Transverse colon (tissue), 3 donors: Measurements from ENCODE around the gene CHCHD6.

Source experiments
- EP300 ChIP-seq: sonication (generic); formaldehyde crosslinking; IDR thresholded peaks from one replicate; pipeline ENCODE4 v1.6.1; 2017; ENCODE audit warnings: antibody characterized with exemption, low read depth
- TF ChIP-seq, protein P1 (sequence below), 5 experiments: fragments of 200-600 bp in 3 of 5; fragments of 450-650 bp in 2 of 5; sonication (generic) in 3 of 5; IDR thresholded peaks; 1 replicate in 2 of 5; 2 replicates in 3 of 5; pipeline ENCODE4 v1.5.1; 2016 to 2017; ENCODE audit warnings: antibody characterized with exemption in 5 of 5, inconsistent platforms in 3 of 5, mild to moderate bottlenecking in 2 of 5, moderate library complexity in 1 of 5

DNA sequence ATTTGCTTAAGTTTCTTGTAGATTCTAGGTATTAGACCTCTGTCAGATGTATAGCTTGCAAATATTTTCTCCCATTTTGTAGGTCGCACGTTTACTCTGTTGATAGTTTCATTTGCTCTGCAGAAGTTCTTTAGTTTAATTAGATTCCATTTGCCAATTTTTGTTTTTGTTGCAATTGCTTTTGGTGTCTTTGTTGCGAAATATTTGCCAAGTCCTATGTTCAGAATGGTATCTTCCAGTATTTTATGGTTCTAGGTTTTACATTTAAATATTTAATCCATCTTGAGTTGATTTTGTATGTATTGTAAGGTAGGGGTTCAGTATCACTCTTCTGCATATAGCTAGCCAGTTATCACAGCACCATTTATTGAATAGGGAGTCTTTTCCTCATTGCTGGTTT lies 64.9 kb downstream of the CHCHD6 start:
- TF ChIP-seq, protein P1, sequence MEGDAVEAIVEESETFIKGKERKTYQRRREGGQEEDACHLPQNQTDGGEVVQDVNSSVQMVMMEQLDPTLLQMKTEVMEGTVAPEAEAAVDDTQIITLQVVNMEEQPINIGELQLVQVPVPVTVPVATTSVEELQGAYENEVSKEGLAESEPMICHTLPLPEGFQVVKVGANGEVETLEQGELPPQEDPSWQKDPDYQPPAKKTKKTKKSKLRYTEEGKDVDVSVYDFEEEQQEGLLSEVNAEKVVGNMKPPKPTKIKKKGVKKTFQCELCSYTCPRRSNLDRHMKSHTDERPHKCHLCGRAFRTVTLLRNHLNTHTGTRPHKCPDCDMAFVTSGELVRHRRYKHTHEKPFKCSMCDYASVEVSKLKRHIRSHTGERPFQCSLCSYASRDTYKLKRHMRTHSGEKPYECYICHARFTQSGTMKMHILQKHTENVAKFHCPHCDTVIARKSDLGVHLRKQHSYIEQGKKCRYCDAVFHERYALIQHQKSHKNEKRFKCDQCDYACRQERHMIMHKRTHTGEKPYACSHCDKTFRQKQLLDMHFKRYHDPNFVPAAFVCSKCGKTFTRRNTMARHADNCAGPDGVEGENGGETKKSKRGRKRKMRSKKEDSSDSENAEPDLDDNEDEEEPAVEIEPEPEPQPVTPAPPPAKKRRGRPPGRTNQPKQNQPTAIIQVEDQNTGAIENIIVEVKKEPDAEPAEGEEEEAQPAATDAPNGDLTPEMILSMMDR (IDR thresholded peaks at IDR 0.05): no peak
- no peak for TF ChIP-seq EP300
